Colonic mucosa (tissue), 4 donors: ENCODE measurements around the gene STH. TPM values are rescaled to one million over a fixed set of nuclear protein-coding genes. Genes with fewer than 3 reads are reported as not detected.

ENCODE experiments used
- DNase-seq: peaks from one replicate; pipeline ENCODE4 v3.0.0-alpha.2; 2020
- H3K27ac ChIP-seq: fragments of 200-600 bp; one replicate; pipeline ENCODE4 v1.8.0; 2021
- H3K27me3 ChIP-seq: fragments of 200-600 bp; one replicate; pipeline ENCODE4 v1.8.0; 2021
- H3K36me3 ChIP-seq: fragments of 200-600 bp; one replicate; pipeline ENCODE4 v1.8.0; 2021
- H3K4me1 ChIP-seq: fragments of 200-600 bp; one replicate; pipeline ENCODE4 v1.8.0; 2021; ENCODE audit warnings: mild to moderate bottlenecking
- H3K4me3 ChIP-seq: fragments of 200-600 bp; one replicate; pipeline ENCODE4 v1.8.0; 2021
- H3K9ac ChIP-seq, 2 donors: one replicate each; pipeline ENCODE4 v1.7.0; 2013; ENCODE audit warnings: control low read depth in 2 of 2, low read depth in 2 of 2, low read length in 2 of 2
- H3K9me3 ChIP-seq: fragments of 200-600 bp; one replicate; pipeline ENCODE4 v1.8.0; 2021
- intact Hi-C: fragments of 100-400 bp; cut with DNase I; formaldehyde crosslinking; loops from one replicate; pipeline ENCODE4 v1.14.1; 2022
- total RNA-seq, 2 donors: library from RNA; stranded (reverse); fragmentation: NEBNext Ultra II Directional in 1 of 2; extraction: Animal tissue kit (Norgen Biotek cat#: 25700) in 1 of 2; gene quantifications; one replicate each; pipeline ENCODE4 v1.2.1, GENCODE V29; 2021
- TF ChIP-seq, protein P1 (sequence below): fragments of 200-600 bp; IDR thresholded peaks from one replicate; pipeline ENCODE4 v1.8.0; 2022; ENCODE audit warnings: antibody characterized with exemption, mild to moderate bottlenecking
- donor health status: healthy.
- donor health status: DM: no; HTN: no; CAD: no.
- donor health status: DM: no; HTN: no; CAD: no.

The STH gene
- total RNA-seq, 2 donors from 2014 or later, result not detected

DNA sequence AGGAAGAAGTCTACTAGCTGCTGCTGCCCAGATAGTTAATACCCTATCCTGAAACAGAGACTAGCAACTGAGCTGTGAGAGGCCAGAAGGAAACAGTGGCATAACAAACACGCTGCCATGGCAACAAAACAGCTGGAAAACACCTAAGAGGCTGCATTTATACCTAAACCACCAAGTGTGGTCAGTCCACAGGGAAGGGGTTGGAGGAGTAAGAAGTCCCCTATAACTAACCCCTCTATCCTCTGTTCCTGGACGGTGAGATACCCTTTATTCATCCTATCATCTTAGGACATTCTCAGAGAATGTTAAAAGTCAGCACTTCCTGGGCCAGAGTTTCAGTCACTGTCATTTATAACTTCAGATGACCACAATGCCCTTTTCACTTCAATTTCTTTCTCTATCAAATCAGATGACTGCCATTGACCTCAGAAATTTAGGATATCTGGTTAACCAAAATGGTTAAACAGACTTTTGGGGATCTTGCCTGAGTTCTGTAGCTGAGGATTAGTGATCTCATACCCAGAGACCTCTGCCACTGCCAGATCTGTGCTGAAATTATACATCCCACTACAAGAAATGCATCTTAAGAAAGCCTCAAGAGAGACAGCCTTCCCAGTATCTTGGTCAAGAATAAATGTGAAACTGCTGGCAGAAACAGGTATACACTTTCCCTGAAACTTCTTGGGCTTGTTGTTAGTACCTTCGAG lies 36.2 kb downstream of the STH start:
- intact Hi-C loops, result no loop called here
- no peaks in the 10 kb centered on the region for H3K4me1 ChIP-seq
- H3K9ac ChIP-seq, result no peak overlapping the region
- no peak overlapping the region for H3K27ac ChIP-seq
- no peak overlapping the region for H3K4me3 ChIP-seq
- peaks cover 46% of the 10 kb centered on the region for H3K36me3 ChIP-seq
- H3K9me3 ChIP-seq, result no peaks in the 10 kb centered on the region
- TF ChIP-seq, protein P1, sequence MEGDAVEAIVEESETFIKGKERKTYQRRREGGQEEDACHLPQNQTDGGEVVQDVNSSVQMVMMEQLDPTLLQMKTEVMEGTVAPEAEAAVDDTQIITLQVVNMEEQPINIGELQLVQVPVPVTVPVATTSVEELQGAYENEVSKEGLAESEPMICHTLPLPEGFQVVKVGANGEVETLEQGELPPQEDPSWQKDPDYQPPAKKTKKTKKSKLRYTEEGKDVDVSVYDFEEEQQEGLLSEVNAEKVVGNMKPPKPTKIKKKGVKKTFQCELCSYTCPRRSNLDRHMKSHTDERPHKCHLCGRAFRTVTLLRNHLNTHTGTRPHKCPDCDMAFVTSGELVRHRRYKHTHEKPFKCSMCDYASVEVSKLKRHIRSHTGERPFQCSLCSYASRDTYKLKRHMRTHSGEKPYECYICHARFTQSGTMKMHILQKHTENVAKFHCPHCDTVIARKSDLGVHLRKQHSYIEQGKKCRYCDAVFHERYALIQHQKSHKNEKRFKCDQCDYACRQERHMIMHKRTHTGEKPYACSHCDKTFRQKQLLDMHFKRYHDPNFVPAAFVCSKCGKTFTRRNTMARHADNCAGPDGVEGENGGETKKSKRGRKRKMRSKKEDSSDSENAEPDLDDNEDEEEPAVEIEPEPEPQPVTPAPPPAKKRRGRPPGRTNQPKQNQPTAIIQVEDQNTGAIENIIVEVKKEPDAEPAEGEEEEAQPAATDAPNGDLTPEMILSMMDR, result no peak
- no peaks in the 10 kb centered on the region for H3K27me3 ChIP-seq
- no peak for DNase-seq

DNA sequence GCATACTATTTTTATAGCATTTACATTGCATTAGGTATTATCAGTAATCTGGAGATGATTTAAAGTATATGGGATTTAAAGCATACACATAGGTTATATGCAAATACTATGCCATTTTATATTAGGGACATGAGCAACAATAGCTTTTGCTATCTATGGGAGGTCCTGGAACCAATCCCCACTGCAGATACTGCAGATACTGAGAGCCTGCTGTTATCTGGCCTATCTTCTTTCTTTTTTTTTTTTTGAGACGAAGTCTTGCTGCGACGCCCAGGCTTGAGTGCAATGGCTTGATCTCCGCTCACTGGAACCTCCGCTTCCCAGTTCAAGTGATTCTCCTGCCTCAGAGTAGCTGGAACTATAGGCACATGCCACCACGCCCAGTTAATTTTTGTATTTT lies 37.4 kb downstream of the STH start:
- DNase-seq, result no peak
- Histone ChIP-seq H3K27me3 (no peaks in the 10 kb centered on the region), H3K4me3 (no peak overlapping the region), H3K27ac (no peak overlapping the region), H3K36me3 (peaks cover 36% of the 10 kb centered on the region), H3K4me1 (no peaks in the 10 kb centered on the region), H3K9me3 (no peaks in the 10 kb centered on the region), H3K9ac (no peak overlapping the region)
- intact Hi-C loops, result no loop called here
- TF ChIP-seq, protein P1, result no peak

DNA sequence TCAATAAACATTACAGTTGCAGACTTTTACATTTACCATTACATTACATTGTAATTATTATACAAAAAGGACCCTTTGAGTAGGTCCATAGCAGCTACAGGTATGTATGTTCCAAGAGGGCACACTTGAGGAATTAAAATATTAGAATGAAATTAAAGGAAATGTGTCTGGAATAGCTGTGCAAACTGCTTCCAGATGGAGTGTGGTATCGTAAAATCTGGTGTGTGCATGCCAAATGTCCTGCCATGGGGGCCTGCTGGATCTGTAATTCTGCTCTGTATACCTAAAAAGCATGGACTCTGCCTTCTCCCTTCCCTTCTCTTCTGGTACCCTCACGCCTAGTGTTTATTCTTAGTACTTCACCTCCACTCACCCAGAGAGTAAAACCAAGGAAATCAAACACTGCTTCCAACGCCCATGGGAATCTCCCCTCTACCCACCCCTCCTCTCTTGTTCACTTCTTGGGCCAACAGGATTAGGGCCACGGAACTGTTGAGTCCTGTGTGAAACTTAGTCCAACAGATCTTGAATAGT lies 38.7 kb downstream of the STH start:
- Histone ChIP-seq H3K27ac (no peak overlapping the region), H3K36me3 (peaks cover 36% of the 10 kb centered on the region)

DNA sequence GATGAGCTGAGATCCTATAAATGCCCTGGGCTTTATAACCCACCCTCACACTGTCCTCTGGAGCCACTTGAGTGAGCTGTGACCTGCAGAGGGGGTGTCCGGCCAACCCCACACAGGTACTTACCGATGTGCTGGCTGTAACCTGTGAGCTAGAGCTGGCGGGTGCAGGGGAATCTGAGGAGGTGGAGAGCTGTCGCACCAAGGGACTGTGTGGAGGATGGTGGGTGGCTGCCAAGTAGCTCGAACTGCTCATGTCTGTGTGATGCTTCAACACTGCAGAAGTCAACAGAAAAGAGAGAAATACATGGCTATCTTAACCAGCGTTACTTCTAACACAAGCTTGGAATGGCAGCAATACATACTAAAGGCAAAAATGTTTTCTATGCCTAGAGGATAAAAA lies 39.4 kb downstream of the STH start:
- H3K9me3 ChIP-seq, result no peaks in the 10 kb centered on the region
- H3K36me3 ChIP-seq, result peaks cover 35% of the 10 kb centered on the region
- intact Hi-C loops, result no loop called here
- H3K4me3 ChIP-seq, result no peak overlapping the region
- TF ChIP-seq, protein P1, result no peak
- H3K27me3 ChIP-seq, result no peaks in the 10 kb centered on the region
- H3K27ac ChIP-seq, result no peak overlapping the region
- no peaks in the 10 kb centered on the region for H3K4me1 ChIP-seq
- no peak for DNase-seq
- H3K9ac ChIP-seq, result no peak overlapping the region

More for the DNA sequence above, 38.7 kb downstream of the STH start:
- Histone ChIP-seq H3K4me1 (no peaks in the 10 kb centered on the region), H3K9me3 (no peaks in the 10 kb centered on the region), H3K27me3 (no peaks in the 10 kb centered on the region), H3K4me3 (no peak overlapping the region), H3K9ac (no peak overlapping the region)
- no peak for DNase-seq
- intact Hi-C loops, result no loop called here
- TF ChIP-seq, protein P1, result no peak

DNA sequence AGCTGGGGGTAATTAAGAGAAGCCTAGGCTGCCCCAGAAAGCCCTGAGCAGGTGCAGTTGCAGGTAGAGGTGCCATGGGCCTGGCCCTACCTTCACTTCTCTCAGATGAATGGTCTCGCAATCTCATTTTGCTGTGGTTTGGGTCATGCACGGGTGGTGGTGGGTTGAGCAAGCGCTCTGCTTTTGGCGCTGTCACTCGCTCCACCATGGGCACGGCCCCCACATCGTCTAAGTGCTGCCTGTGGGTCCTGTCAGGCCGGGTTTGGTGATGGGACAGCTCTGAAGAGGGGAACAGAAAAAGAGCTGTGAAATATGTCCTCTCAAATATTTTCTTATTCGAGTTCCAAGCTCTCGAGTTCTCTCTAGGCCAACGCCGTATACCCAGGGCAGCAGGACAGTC lies 39.9 kb downstream of the STH start:
- no peaks in the 10 kb centered on the region for H3K4me1 ChIP-seq
- TF ChIP-seq, protein P1, result no peak
- no peaks in the 10 kb centered on the region for H3K9me3 ChIP-seq
- no peak overlapping the region for H3K27ac ChIP-seq
- intact Hi-C loops, result no loop called here
- H3K36me3 ChIP-seq, result peaks cover 30% of the 10 kb centered on the region
- no peak overlapping the region for H3K9ac ChIP-seq
- no peak for DNase-seq
- no peak overlapping the region for H3K4me3 ChIP-seq
- H3K27me3 ChIP-seq, result no peaks in the 10 kb centered on the region
